ENCODE results near the gene IWS1.

GRCh38 chr2:127469051-127469450 is 57.2 kb downstream of the IWS1 start:
- no peak for TF ChIP-seq CTCF (IDR thresholded peaks at IDR 0.05)
- no peak for TF ChIP-seq POLR2A (IDR thresholded peaks at IDR 0.05)
